Measurements from ENCODE around the gene TOMM34. TPM values are rescaled to one million over a fixed set of nuclear protein-coding genes. Genes with fewer than 3 reads are reported as not detected.

TOMM34 gene
- total RNA-seq, 2 experiments from 2014 or later: 38.6 to 48.2 TPM

DNA sequence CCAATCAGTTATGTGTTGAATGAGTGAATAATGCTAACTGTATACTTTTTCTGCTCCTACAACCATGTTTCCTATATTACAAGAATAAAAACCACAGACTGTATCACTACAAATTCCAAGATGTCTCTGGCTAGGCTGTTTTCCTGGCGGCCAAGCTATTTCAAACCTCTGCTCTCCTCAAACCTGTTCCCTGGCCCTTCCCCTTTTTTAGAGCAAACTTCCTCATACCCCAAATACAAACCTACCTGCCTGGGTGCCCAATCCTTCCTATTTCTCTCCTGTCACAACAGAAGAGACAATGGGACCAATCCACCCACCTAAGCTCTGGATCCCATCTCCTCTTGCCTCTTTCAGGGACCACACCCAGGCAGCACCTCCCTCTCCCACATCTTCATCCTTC, 7.5 kb downstream of the TOMM34 start:
- H3K4me3 ChIP-seq (ENCODE audit: low read depth, low read length, poor library complexity, severe bottlenecking): no peak overlapping the region
- TF ChIP-seq EZH2phosphoT487 (IDR thresholded peaks at IDR 0.05; ENCODE audit: borderline replicate concordance, low read depth, low read length): no peak
- TF ChIP-seq, protein P1, sequence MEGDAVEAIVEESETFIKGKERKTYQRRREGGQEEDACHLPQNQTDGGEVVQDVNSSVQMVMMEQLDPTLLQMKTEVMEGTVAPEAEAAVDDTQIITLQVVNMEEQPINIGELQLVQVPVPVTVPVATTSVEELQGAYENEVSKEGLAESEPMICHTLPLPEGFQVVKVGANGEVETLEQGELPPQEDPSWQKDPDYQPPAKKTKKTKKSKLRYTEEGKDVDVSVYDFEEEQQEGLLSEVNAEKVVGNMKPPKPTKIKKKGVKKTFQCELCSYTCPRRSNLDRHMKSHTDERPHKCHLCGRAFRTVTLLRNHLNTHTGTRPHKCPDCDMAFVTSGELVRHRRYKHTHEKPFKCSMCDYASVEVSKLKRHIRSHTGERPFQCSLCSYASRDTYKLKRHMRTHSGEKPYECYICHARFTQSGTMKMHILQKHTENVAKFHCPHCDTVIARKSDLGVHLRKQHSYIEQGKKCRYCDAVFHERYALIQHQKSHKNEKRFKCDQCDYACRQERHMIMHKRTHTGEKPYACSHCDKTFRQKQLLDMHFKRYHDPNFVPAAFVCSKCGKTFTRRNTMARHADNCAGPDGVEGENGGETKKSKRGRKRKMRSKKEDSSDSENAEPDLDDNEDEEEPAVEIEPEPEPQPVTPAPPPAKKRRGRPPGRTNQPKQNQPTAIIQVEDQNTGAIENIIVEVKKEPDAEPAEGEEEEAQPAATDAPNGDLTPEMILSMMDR (conservative IDR thresholded peaks at IDR 0.05; ENCODE audit: low read length): no peak
- no peak overlapping the region for H2AFZ ChIP-seq (ENCODE audit: low read length)
- no TSS peak for BruUV-seq (replicated peaks)
- no peak overlapping the region for H3K27ac ChIP-seq (ENCODE audit: low read depth, low read length, poor library complexity, severe bottlenecking)
- H3K4me1 ChIP-seq (ENCODE audit: insufficient read depth, low read length, poor library complexity, severe bottlenecking): peaks cover 22% of the 10 kb centered on the region
- ChIA-PET POLR2A (no interaction called here), CTCF (ENCODE audit: unreplicated experiment) (interaction anchor here (1.2 kb wide), 1 partner anchor 11 kb away, joined by 3 read pairs; no protein-coding TSS in a partner anchor)
- no peak overlapping the region for H3K4me2 ChIP-seq (ENCODE audit: low read length)
- intact Hi-C loops (cut with micrococcal nuclease; ENCODE audit: unreplicated experiment): no loop called here
- no peaks in the 10 kb centered on the region for H3K9me2 ChIP-seq (ENCODE audit: insufficient read depth, low read length)
- no peaks in the 10 kb centered on the region for H4K20me1 ChIP-seq (ENCODE audit: insufficient read depth, low read length)
- peaks cover 15% of the 10 kb centered on the region; the same call in 1 of the 2 replicates for H3K79me2 ChIP-seq (ENCODE audit: insufficient read depth, low read depth, low read length)
- H3K9me3 ChIP-seq (ENCODE audit: low read length): no peaks in the 10 kb centered on the region
- H3K36me3 ChIP-seq (ENCODE audit: insufficient read depth, low read length): peaks cover 98% of the 10 kb centered on the region
- no peak for DNase-seq (ENCODE audit: low spot score)

DNA sequence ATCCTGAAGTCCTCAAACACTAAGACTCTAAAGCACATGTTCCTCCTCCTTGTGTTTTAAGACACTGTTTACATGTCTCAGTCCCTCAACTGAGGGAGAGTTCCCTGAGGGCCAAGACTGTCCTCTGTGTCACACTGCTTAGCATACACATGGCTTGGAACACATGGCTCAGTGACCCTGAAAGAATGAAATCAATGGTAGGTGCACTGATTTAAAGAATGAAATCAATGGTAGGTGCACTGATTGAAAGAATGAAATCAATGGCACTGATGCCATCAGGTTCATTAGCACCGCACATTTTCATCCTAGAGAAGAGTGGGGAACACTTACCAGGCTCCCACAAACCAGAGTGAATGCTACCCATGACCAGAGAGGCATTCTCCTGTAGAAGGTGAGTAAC, 9.8 kb downstream of the TOMM34 start:
- no TSS peak for BruUV-seq (replicated peaks)
- no peaks in the 10 kb centered on the region for H4K20me1 ChIP-seq (ENCODE audit: insufficient read depth, low read length)
- H3K9me3 ChIP-seq (ENCODE audit: low read length): no peaks in the 10 kb centered on the region
- H3K4me2 ChIP-seq (ENCODE audit: low read length): no peak overlapping the region
- intact Hi-C loops (cut with micrococcal nuclease; ENCODE audit: unreplicated experiment): no loop called here
- ChIA-PET CTCF (ENCODE audit: unreplicated experiment) (no interaction called here), POLR2A (no interaction called here)
- H2AFZ ChIP-seq (ENCODE audit: low read length): no peak overlapping the region
- no peak for DNase-seq (ENCODE audit: low spot score)
- no peak for TF ChIP-seq EZH2phosphoT487 (IDR thresholded peaks at IDR 0.05; ENCODE audit: borderline replicate concordance, low read depth, low read length)
- TF ChIP-seq, protein P1 (conservative IDR thresholded peaks at IDR 0.05; ENCODE audit: low read length): no peak
- no peak overlapping the region for H3K27ac ChIP-seq (ENCODE audit: low read depth, low read length, poor library complexity, severe bottlenecking)
- no peaks in the 10 kb centered on the region for H3K9me2 ChIP-seq (ENCODE audit: insufficient read depth, low read length)
- H3K36me3 ChIP-seq (ENCODE audit: insufficient read depth, low read length): peaks cover 99% of the 10 kb centered on the region
- H3K4me1 ChIP-seq (ENCODE audit: insufficient read depth, low read length, poor library complexity, severe bottlenecking): peaks cover 6% of the 10 kb centered on the region
- no peaks in the 10 kb centered on the region for H3K79me2 ChIP-seq (ENCODE audit: insufficient read depth, low read depth, low read length)
- no peak overlapping the region for H3K4me3 ChIP-seq (ENCODE audit: low read depth, low read length, poor library complexity, severe bottlenecking)

DNA sequence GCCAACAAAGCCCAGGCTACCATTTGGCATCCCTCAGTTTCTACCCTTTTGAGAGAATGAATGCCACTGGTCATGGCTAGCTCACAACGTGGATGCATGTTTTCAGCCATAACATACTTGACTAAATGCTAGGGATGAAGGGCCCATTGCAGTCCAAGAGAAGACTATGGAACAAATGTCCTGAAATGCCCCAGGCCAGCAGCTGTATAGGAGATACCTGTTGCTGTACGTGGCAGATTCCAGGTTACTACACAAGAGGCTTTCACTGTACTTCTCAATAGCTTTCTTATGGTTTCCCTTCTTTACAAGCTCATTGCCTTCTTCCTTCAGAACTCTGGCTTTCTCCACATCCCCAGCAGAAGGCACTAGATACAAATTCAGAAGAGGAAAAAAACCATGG, 11.7 kb downstream of the TOMM34 start:
- TF ChIP-seq, protein P1 (conservative IDR thresholded peaks at IDR 0.05; ENCODE audit: low read length): no peak
- TF ChIP-seq EZH2phosphoT487 (IDR thresholded peaks at IDR 0.05; ENCODE audit: borderline replicate concordance, low read depth, low read length): no peak
- Histone ChIP-seq H3K4me3 (ENCODE audit: low read depth, low read length, poor library complexity, severe bottlenecking) (no peak overlapping the region), H3K4me2 (ENCODE audit: low read length) (no peak overlapping the region), H3K9me3 (ENCODE audit: low read length) (no peaks in the 10 kb centered on the region), H4K20me1 (ENCODE audit: insufficient read depth, low read length) (no peaks in the 10 kb centered on the region), H3K36me3 (ENCODE audit: insufficient read depth, low read length) (peaks cover 99% of the 10 kb centered on the region), H2AFZ (ENCODE audit: low read length) (no peak overlapping the region), H3K79me2 (ENCODE audit: insufficient read depth, low read depth, low read length) (no peaks in the 10 kb centered on the region), H3K27ac (ENCODE audit: low read depth, low read length, poor library complexity, severe bottlenecking) (no peak overlapping the region), H3K4me1 (ENCODE audit: insufficient read depth, low read length, poor library complexity, severe bottlenecking) (no peaks in the 10 kb centered on the region), H3K9me2 (ENCODE audit: insufficient read depth, low read length) (no peaks in the 10 kb centered on the region)
- no TSS peak for BruUV-seq (replicated peaks)
- intact Hi-C loops (cut with micrococcal nuclease; ENCODE audit: unreplicated experiment): no loop called here
- CTCF ChIA-PET (ENCODE audit: unreplicated experiment): no interaction called here
- POLR2A ChIA-PET: interaction anchor here (1.6 kb wide), 1 partner anchor 14 kb away, joined by 4 read pairs; no protein-coding TSS in a partner anchor
- no peak for DNase-seq (ENCODE audit: low spot score)

Data from OCI-LY7 (cell line).